Fibroblast of skin of left quadriceps (primary cell): ENCODE results near the gene NME2.
"Not testable (repeated sequence)": the region's sequence is repeated elsewhere in the genome, so short reads cannot be mapped to it uniquely, and the experiment has no call there.

Experiments used
- DNase-seq, 2 experiments: peaks; one replicate each; pipeline ENCODE4 v3.0.0-alpha.2; 2013; ENCODE audit warnings: low read depth in 2 of 2

NME2 gene

DNA sequence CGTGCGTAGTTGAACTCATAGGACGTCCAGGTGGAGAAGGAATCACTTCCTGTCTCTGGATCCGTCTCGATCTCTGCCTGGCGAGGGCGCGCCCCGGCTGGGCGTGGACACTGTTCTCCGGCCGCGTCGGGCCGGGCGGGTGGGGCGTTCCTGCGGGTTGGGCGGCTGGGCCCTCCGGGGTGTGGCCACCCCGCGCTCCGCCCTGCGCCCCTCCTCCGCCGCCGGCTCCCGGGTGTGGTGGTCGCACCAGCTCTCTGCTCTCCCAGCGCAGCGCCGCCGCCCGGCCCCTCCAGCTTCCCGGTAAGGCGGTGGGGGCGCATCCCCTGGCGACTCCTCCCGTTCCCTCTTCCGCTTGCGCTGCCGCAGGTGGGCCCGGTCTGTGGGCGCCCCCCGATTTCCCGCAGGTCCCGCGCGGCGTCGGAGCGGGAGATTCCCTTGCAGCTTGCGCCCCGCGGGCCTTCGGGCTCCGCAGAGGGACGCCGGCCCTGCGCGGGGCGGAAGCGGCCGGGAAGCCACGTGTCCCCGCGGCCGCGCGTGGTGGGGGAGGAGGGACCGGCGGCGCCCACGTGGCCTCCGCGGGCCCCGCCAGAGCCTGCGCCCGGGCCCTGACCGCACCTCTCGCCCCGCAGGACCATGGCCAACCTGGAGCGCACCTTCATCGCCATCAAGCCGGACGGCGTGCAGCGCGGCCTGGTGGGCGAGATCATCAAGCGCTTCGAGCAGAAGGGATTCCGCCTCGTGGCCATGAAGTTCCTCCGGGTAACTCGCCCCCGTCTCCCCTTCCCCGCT, at the start of gene NME2:
TSS of gene NME2 (plus strand) at position 214 of the 789 bp plus-strand sequence. CDS start at position 634, 420 bp downstream.
- peak; percentile 57 for DNase-seq

DNA sequence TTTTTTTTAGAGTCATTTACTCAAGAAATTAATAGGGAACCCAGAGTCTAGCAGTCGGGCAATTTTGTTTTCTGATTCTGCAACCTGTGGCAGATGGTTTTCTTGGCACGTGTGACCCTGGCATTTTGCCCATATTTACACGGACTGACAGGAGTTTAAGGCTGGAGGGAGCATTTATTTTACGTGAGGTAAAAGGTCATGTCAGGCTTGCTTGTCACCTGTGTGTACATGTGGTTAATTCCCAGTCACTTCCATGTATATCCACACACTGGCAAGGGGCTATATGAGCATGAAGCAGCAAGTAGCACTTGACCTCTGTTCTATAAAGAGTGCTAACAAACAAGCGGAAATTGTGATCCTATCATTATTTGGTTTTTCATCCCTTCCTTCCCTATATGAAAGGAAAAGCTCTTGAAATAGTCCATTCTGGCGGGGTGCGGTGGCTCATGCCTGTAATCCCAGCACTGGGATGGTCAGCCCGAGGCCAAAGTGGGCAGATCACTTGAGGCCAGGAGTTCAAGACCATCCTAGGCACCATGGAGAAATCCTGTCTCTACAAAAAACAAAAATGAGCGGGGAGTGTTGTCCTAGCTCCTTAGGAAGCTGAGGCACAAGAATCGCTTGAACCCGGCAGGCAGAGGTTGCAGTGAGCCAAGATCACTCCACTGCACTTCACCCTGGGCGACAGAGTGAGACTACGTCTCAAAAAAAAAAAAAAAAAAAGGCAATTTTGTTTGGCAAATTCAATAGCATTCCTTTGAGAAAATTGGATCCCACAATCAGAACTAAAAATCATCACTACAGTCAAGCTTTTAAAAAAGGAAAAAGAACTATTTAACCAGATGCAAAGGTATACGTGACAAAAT, 47.6 kb upstream of the NME2 start:
- DNase-seq, result no peak

DNA sequence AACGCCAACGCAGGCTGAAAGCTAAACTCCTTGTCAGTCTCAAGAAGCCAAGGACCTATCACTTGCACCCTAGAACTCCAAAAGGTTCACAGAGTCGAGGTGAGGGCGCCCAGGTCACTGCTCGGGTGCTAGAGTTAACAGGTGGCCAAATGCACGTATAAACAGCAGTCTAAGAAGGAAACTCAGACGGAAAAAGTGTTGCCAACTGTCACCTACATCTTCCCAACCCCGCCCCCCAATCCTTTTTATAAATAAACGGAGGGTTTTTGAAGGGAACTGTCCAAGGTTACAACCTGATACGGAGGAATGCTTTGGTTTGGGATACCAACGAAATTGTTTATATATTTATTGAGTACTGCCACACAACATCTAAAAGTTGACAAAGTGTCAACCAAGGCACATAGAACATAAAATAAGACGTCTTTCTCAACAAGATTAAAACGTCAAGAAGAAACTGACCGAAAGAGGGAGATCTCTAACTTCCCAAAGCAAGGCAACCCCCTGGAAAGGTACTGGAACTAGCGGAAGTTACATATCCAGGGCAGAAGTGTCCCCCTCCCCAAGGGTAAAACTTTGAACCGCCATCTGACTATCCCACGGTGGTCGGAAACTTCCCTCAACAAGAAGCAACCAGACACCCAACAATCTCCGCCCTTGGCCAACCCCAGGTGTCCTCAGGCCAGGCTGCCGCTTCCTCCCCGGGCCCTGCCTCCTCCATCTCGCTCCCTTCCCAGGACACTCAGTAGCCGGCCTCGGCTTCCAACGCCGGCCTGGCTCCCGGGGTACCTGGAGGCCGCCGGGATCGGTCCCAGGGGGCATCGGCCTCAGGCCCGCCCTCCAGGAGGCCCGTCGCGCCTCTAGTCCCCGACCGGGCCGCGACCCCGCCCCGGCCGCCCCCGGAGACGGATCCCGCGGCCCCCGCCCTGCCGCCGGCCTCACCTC, 46.5 kb upstream of the NME2 start:
- peak; percentile 8 to 14 for DNase-seq

DNA sequence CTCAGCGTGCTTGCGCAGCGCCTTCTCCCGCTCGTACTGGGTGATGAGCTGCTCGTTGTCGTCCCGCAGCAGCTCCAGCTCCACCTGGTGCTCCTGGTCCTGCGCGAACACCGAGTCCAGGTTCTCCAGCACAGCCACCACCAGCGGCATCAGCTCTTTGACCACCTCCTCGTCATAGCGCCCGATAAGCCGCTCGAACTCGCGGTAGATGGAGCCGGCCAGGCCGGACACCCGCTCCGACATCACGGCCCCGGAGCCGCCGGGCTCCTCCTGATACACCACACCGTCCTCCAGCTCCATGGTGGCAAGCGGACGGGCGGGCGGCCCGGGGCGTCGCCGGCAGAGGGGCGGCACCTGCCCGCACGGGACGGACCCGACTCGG, 45.9 kb upstream of the NME2 start:
- DNase-seq, result no peak

DNA sequence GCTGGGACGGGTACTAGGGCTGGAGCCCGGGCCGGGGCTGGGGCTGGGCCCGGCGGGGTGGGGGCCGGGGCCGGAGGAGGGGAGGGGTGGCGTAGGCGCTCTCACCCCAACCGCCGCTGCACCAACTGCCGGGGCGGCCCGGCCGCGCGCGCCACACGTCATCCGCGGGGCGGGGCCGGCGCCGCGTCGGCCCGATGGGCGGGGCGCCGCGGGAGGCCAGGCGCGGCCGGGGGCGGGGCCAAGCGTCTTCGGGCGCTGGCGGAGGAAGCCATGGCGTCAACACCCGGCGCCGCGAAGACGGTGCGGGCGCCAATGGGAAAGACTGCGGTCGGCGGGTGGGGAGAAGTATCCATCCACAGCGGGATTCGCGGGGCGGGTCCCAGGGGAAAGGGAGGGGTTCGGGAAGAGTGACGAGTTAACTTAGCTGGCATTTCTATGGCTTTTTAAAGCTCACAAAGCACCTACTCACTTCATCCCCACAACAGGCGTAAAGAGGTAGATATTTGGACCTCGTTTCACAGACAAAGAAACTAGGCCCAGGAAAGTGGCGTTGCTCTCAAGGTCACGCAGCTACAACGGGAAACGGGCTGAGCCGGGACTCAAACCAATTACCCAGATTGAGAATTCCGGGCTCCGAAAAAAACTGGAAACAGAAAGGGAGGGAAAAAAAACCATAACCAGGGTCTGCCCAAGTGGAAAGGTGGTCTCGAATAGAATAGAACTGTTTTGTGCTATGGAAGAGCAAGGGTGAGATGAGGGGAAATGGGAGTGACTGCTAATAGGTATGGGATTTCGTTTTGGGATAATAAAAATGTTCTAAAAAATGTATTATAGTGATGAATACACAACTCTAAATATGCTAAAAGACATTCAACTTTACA, 45.2 kb upstream of the NME2 start, which contains the start of gene SPAG9:
TSS of gene SPAG9 (minus strand) at position 130 of the 881 bp plus-strand sequence. CDS start 212 bp downstream, outside the sequence.
- DNase-seq, result peak; percentile 93 to 94

DNA sequence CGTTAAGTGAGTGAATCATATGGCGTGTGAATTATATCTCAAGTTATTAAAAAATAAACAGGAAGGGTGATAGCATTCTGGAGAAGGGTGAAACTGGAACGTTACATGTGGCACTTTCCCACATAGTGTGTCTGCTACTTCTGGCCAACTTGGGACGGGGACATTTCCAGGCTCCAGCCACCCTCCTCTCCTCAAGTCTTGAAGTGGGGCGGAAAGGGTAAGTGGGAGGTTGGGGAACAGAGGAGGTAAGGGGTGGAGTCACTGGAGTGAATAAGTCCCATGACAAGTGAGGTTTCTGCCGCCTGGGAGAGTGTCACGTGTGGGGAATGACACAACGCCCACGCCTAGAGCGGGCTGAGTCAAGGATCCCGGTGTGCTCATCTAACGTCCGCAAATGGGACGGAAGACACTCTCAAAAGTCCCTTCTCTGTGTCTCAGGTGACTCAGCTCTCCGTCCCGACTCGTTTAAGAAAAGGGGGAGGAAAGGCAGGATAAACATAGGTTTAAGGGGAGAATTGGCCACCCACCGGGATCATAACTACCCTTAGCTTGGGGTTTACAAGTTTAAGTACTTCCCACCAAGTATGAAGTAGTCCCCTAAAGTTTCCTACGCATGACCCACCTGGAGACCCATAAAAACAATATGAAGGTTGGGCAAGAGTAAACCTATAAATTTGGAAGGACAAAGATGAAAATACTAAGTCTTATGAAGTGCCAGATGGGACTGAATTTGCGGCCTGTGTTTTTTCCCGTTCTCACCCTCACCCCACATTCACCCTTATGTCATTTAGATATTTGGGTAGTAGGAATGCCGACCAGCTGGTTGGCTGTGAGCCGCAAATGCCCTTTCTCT, 44.4 kb upstream of the NME2 start:
- peak; percentile 57 to 64 for DNase-seq

DNA sequence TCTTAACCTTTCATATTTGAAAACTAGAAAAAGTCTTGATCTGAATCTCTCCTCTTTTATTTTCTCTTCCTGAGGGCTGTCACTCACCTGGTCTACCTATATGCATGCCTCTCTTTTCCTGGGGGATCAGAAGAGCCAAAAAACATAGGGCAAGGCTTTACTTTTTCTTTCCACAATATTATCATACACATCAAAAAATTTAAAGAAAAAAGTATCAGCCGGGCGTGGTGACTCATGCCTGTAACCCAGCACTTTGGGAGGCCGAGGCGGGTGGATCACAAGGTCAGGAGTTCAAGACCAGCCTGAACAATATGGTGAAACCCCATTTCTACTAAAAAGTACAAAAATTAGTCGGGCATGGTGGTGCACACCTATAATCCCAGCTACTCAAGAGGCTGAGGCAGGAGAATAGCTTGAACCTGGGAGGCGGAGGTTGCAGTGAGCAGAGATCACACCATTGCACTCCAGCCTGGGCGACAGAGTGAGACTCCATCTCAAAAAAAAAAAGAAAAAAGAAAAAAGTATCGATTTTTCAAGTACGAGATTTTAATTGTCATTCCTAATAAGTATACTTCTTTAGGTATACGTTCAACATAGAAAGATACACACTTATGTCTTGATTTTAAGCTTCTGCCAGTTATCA, 43.6 kb upstream of the NME2 start:
- not testable (repeated sequence) for DNase-seq

DNA sequence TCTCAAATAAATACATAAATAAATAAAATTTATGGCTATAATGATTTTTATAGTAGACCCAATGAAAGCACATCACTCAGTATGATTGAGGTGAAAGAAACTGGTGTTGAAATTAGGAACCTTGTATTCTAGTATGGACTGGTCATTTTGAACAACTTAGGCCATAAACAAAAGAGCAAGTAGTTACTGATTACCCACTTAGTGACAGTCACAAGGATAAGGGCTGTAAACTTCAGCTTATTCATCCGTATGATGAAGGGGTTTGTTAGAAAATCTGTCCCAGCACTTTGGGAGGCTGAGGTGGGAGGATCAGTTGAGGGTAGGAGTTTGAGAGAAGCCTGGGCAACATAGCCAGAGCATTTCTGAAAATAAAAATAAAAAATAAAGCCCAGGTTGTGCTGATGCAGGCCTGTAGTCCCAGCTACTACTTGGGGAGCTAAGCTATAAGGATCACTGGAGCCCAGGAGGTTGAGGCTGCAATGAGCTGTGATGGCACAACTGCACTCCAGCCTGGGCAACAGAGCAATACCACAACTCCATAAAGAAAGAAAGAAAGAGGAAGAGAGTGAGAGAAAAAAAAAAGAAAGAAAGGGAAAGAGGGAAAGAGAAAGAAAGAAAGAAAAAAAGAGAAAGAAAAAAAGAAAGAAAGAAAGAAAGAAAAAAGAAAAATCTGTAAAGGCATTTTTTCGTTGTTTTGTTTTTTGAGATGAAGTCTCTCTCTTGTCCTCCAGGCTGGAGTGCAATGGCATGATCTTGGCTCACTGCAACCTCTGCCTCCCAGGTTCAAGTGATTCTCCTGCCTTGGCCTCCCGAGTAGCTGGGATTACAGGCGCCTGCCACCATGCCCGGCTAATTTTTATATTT, 41.3 kb upstream of the NME2 start:
- no peak for DNase-seq

DNA sequence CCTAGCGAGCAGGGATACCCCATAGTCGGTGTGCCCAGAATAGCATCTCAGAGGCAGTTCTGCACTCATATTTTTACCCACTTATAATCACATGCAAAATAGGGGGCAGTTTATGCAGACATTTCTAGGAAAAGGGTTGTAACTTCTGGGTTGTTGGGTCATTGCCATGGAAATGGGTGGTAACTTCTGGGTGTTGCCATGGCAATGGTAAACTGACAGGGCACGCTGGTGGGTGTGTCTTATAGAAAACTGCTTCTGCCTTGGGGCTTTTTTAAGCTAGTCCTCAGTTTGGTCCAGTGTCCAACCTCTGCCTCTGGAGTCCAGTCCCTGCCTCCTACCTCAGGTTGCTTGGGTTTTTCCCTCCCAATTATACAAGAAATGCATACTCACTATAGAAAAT, 38.1 kb upstream of the NME2 start:
- DNase-seq, result no peak

DNA sequence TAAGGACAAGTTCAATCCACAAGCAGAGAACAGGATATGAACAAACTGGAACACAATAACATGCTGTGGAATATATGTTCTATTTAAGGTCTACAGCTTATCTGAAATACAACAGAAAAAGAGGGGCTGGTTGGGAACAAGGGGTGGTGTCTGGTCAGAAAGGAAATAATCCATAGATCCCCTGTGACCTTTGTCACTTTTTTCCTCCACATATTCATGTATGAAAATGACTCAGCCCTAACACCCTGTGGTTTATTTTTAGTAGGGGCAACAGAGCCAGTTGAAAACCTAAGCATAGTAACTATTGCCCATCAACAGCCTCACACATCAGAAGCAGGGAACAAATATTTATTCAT, 33.3 kb upstream of the NME2 start:
- DNase-seq, result no peak

DNA sequence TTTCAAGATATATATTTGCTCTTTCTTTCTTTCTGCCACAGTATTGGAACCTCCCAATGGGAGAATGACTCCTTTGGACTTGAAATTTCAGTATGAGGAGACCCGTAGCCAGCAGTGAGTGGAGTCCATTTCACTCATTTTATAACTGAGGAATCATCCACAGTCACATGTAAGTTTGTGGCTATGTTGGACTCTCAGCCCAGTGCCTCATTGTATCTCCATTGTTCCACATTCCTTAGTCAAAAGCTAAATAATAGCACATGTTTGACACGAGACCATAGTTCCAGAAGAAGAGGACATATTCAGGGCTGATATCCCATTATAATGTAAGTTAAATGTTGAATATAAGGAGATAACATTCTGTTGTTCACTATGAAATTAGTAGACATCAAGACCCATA, 32.8 kb upstream of the NME2 start:
- DNase-seq, result no peak

DNA sequence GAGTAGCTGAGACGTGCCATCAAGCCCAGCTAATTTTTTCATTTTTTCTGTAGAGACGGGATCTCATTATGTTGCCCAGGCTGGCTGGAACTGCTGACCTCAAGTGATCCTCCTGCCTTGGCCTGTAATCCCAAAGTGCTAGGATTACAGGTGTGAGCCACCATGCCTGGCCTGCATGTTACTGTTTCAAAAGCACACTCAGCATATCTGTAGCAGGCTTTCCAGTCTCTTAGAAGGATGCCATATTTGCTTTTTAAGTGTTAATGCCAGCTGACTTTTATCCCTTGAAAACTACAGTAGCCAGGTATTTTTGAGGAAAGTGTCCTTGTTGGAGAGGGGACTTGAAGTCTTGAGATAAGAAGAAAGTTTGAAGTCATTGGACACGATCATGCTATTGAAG, 30.3 kb upstream of the NME2 start:
- no peak for DNase-seq

DNA sequence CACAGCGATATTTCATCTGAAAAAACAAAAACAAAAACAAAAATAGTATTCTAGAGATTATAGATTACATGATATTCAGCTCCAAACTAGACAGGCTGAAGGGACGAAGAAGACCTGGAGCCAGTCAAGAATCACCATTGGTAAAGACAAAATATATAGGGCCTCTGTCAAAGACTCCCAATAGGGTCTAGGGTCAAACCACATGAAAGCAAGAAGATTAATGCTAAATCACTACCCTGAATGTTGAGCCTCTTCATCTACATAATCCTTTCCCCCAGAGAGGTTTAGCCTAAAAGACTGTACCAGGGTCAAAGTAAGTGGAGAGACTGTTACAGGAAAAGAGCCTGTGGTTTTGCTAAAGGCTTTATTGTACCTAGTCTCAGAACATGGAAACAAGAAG, 23.6 kb upstream of the NME2 start:
- DNase-seq, result no peak

DNA sequence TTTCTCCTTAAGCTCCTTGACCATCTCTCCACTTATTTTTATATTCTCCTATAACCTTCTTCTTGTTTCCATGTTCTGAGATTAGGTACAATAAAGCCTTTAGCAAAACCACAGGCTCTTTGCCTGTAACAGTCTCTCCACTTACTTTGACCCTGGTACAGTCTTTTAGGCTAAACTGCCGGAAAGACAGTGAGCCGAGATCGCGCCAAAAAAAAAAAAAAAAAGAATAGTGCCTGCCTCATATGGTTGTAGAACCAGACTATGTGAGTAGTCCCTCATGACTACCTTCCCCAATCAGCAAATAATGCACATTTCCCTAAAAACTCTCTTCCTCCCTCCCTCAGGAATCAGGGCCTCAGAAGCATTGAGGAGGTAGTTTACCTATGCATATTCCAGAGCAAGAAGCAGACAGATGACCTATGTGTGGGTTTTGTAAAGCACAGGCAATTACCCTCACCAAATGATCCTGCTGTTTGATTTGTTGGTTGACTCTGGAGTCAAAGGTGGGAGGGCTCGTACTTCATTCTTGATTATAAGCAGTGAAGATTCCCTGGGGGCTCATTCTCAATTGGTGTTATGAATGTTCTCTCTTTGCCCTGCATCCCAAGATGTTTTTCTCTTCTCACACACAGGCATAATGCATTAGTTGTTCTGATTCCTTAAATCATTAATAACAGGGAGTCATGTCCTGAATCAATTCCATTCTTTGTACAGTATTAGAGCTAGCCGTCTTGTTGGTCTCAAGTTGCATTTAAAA, 21.8 kb upstream of the NME2 start:
- DNase-seq, result no peak

DNA sequence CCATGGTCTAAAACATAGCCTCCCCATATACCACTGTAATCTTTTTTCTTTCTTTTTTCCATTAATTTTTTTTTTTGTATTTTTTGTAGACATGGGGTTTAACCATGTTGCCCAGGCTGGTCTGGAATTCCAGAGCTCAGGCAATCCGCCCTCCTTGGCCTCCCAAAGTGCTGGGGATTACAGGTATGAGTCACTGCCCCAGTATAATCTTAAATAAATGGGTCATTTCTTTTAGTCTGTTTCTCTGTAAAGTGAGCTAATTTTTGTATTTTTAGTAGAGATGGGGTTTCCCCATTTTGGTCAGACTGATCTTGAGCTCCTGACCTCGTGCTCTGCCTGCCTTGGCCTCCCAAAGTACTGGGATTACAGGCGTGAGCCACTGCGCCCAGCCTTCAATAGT, 18.6 kb upstream of the NME2 start:
- no peak for DNase-seq

DNA sequence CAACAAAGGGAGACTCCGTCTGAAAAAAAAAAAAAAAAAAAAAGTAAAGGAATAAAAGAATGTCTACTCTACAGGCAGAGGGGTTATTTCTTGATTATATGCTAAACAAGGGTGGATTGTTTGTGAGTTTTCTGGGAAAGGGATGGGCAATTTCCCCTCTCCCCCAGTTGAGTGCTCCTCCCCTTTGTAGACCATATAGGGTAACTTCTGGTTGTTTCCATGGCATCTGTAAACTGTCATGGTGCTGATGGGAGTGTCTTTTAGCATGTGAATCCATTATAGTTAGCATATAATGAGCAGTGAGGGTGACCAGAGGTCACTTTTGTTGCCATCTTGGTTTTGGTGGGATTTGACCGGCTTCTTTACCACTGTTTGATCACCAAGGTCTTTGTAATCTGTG, 17.0 kb upstream of the NME2 start:
- no peak for DNase-seq

DNA sequence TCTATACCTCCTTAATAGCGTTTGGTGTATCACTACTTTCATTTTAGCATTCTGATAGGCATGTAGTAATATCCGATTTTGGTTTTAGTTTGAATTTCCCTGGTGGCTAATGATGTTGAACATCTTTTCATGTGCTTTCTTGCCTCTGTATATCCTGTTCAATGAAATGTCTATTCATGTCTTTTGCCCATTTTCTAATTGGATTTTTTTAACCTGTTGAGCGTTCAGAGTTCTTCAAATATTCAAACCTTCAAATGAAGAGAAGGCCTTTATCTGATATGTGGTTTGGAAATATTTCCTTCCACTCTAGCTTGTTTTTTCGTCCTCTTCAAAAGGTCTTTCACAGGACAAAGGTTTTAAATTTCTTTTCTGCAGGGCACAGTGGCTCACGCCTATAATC, 15.3 kb upstream of the NME2 start:
- DNase-seq, result no peak

DNA sequence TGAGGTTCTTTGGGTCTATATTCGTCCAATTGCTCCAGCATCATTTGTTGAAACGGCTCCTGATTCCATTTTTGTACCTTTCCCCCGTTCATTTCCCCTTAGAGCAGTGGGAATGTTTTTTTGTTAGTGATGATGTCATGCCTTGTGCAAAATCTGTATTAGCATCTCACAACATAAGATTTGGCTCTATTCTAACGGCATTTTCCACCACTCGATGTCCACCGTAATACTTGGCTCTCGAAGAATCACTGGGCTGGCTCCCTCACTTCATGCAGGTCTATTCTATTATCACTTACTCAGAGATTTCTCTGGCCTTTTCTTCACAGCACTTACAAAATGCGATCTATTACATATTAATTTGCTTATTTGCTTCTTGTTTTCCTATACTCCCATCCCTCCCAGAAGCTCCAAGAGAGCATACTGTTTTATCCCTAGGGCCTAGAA, 13.4 kb upstream of the NME2 start:
- DNase-seq, result no peak
